Loucy (cell line): ENCODE data around the gene FOSB.

Experiments used
- H2AFZ ChIP-seq: fragments of 200-600 bp; sonication (generic); 2 replicates; pipeline ENCODE4 v1.6.0; 2016; ENCODE audit warnings: antibody characterized with exemption, mild to moderate bottlenecking, low read length, moderate library complexity
- H3F3A ChIP-seq: fragments of 200-600 bp; 2 replicates; pipeline ENCODE4 v1.6.0; 2016; ENCODE audit warnings: antibody characterized with exemption, low read depth, mild to moderate bottlenecking
- H3K27me3 ChIP-seq: fragments of 200-600 bp; sonication (generic); 2 replicates; pipeline ENCODE4 v1.6.1; 2014; ENCODE audit warnings: low read length, mild to moderate bottlenecking; ENCODE audit not compliant: insufficient read depth, poor library complexity, severe bottlenecking
- H3K36me3 ChIP-seq: fragments of 200-600 bp; sonication (generic); 2 replicates; pipeline ENCODE4 v1.6.1; 2016; ENCODE audit warnings: low read length; ENCODE audit not compliant: insufficient read depth
- H3K4me1 ChIP-seq: fragments of 200-600 bp; sonication (generic); 2 replicates; pipeline ENCODE4 v1.5.1; 2014; ENCODE audit warnings: low read length, mild to moderate bottlenecking; ENCODE audit not compliant: insufficient read depth, poor library complexity, severe bottlenecking
- H3K4me2 ChIP-seq: fragments of 200-600 bp; sonication (generic); 2 replicates; pipeline ENCODE4 v1.6.0; 2014; ENCODE audit warnings: antibody characterized with exemption, low read length, low read depth, mild to moderate bottlenecking; ENCODE audit not compliant: poor library complexity, severe bottlenecking
- H3K4me3 ChIP-seq: fragments of 200-600 bp; sonication (generic); 2 replicates; pipeline ENCODE4 v1.5.1; 2014; ENCODE audit warnings: low read length, mild to moderate bottlenecking, mixed read lengths; ENCODE audit not compliant: poor library complexity, severe bottlenecking
- H3K79me2 ChIP-seq: fragments of 200-600 bp; sonication (generic); 2 replicates; pipeline ENCODE4 v1.6.1; 2014; ENCODE audit warnings: low read length; ENCODE audit not compliant: insufficient read depth
- H3K9ac ChIP-seq: fragments of 200-600 bp; sonication (generic); 2 replicates; pipeline ENCODE4 v1.6.0; 2014; ENCODE audit warnings: mild to moderate bottlenecking, low read depth, low read length, moderate library complexity; ENCODE audit not compliant: poor library complexity, severe bottlenecking
- H3K9me2 ChIP-seq: fragments of 200-600 bp; sonication (generic); replicated peaks from 2 replicates; pipeline ENCODE4 v1.6.1; 2016; ENCODE audit warnings: low read depth, low read length, mixed read lengths
- H3K9me3 ChIP-seq: fragments of 200-600 bp; sonication (generic); 2 replicates; pipeline ENCODE4 v1.6.1; 2014; ENCODE audit warnings: mild to moderate bottlenecking, antibody characterized with exemption, low read length, low read depth; ENCODE audit not compliant: insufficient read depth
- H4K20me1 ChIP-seq: fragments of 200-600 bp; sonication (generic); 2 replicates; pipeline ENCODE4 v1.6.0; 2014; ENCODE audit warnings: antibody characterized with exemption, low read length, mild to moderate bottlenecking; ENCODE audit not compliant: insufficient read depth, poor library complexity, severe bottlenecking
- EZH2phosphoT487 ChIP-seq: fragments of 200-600 bp; IDR thresholded peaks from 2 replicates; pipeline ENCODE4 v1.6.1; 2018; ENCODE audit warnings: antibody characterized with exemption, mild to moderate bottlenecking, moderate library complexity, borderline replicate concordance
- TF ChIP-seq, protein P1 (sequence below): fragments of 200-600 bp; sonication (generic); conservative IDR thresholded peaks from 2 replicates; pipeline ENCODE4 v1.5.1; 2014; ENCODE audit warnings: mild to moderate bottlenecking, antibody characterized with exemption, low read length

Gene FOSB

DNA sequence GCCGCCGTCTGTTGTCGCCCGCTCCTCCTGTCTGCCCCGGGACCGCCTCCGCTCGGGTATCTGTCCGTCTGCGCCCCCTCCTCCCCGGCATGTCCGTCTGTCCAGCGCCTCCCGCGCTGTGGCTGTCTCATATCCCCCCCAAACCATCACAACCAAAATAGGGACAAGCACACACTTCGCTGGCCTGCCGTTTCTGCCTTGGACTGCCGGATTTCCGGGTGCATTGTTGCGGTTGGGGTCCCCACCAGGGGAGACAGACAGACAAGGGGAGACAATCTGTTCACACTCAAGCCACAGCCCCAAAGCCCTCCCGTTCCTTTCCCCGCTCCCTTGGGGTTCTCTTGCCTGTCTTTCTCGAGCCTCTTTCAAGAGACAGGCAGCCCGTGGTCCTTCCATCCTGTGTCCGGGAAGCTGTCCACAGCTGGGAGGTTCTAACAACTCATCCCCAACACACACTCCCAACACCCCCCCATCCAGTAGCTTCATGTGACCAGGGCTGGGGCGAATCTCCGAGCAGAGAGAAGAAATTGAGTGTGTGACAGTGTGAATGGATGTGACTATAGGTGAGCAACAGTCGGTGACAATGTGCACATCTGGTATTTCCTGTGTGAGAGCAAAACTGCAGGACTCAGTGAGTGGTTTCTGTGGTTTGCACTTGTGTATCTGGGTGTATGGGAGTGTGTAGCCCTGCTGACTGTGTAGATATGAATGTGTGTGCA, 16.5 kb upstream of the FOSB start:
- H3K4me2 ChIP-seq, result peak overlapping the region; percentile 98
- no peaks in the 10 kb centered on the region for H3K9me2 ChIP-seq
- H3K36me3 ChIP-seq, result no peaks in the 10 kb centered on the region
- TF ChIP-seq, protein P1, sequence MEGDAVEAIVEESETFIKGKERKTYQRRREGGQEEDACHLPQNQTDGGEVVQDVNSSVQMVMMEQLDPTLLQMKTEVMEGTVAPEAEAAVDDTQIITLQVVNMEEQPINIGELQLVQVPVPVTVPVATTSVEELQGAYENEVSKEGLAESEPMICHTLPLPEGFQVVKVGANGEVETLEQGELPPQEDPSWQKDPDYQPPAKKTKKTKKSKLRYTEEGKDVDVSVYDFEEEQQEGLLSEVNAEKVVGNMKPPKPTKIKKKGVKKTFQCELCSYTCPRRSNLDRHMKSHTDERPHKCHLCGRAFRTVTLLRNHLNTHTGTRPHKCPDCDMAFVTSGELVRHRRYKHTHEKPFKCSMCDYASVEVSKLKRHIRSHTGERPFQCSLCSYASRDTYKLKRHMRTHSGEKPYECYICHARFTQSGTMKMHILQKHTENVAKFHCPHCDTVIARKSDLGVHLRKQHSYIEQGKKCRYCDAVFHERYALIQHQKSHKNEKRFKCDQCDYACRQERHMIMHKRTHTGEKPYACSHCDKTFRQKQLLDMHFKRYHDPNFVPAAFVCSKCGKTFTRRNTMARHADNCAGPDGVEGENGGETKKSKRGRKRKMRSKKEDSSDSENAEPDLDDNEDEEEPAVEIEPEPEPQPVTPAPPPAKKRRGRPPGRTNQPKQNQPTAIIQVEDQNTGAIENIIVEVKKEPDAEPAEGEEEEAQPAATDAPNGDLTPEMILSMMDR, result no peak
- no peak for TF ChIP-seq EZH2phosphoT487
- no peaks in the 10 kb centered on the region for H3K79me2 ChIP-seq
- peaks cover 22% of the 10 kb centered on the region for H3K4me1 ChIP-seq
- H4K20me1 ChIP-seq, result no peaks in the 10 kb centered on the region
- peaks cover 7% of the 10 kb centered on the region; the same call in 1 of the 2 replicates for H3F3A ChIP-seq
- H2AFZ ChIP-seq, result peak overlapping the region; percentile 91
- no peaks in the 10 kb centered on the region for H3K9me3 ChIP-seq
- H3K27me3 ChIP-seq, result no peaks in the 10 kb centered on the region
- H3K9ac ChIP-seq, result peak overlapping the region; percentile 44
- H3K4me3 ChIP-seq, result peak overlapping the region; percentile 78

DNA sequence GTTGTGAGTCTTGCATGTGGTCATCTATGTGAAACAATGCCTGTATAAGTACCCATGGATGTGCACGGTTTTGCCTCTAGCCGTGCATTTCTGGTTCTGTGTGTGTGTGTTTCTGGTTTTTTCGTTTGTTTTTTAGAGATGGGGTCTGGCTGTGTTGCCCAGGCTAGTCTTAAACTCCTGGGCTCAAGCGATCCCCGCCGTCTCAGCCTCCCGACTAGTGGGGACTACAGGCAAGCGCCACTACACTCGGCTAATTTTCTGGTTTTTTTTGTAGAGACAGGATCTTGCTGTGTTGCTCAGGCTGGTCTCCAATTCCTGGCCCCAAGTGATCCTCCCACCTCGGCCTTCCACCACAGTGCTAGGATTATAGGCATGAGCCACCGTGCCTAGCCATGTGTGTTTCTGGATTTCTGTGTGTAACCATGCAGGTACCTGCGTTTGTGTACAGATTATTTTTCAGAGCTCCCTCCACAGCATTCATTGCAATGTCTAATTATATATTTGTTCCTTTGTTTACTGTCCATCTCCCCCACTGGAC, 15.9 kb upstream of the FOSB start:
- H3K9me2 ChIP-seq, result no peaks in the 10 kb centered on the region
- no peaks in the 10 kb centered on the region for H3K79me2 ChIP-seq
- H3K4me1 ChIP-seq, result peaks cover 23% of the 10 kb centered on the region
- H3F3A ChIP-seq, result peaks cover 7% of the 10 kb centered on the region; the same call in 1 of the 2 replicates
- peak overlapping the region; percentile 91; the same call in 1 of the 2 replicates for H2AFZ ChIP-seq
- H4K20me1 ChIP-seq, result no peaks in the 10 kb centered on the region
- peak overlapping the region; percentile 98 for H3K4me2 ChIP-seq
- H3K9me3 ChIP-seq, result no peaks in the 10 kb centered on the region
- TF ChIP-seq, protein P1, result no peak
- no peak for TF ChIP-seq EZH2phosphoT487
- peak overlapping the region; percentile 78 for H3K4me3 ChIP-seq
- no peak overlapping the region for H3K9ac ChIP-seq
- H3K36me3 ChIP-seq, result no peaks in the 10 kb centered on the region
- no peaks in the 10 kb centered on the region for H3K27me3 ChIP-seq

DNA sequence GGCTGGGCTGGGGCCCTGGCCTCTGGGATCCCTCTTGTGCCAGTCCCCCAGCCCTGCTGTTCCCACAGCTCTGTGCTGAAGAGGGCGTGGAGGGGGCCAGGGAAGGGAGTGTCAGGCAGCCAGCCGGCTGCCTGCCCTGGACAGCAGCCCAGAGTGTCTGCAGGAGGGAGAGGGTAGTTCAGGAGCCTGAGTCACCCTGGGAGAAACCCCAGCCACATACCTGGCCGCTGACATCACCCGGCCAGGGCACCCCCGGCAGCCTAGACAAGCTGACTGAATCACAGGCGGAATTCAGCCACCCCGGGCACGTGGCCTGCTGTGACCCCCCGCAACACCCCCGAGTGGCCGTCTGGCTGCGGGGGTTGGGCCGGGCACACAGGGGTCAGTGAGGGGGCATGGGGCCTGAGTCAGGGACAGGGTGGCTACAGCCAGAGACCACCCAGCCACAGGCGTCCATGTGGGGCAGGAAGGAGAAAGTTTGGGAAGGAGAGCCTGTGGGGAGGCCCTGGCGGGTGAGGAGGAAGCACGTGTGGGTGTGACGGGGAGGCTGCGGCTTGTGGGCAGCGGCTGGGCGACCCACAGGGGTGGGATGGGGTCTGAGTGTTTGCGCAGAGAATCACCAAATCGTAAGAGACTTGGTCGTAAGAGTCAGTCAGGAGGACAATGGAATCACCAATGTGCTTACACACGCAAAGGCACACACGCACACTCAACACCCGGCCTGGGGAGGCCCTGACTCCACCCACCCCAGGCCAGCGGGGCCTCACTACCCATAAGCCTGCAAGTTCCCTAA, 11.9 kb upstream of the FOSB start:
- Histone ChIP-seq H2AFZ (peak overlapping the region; percentile 60; the same call in 1 of the 2 replicates), H3K36me3 (no peaks in the 10 kb centered on the region), H3K4me2 (peak overlapping the region; percentile 22), H3F3A (peaks cover 7% of the 10 kb centered on the region; the same call in 1 of the 2 replicates), H3K4me1 (peaks cover 16% of the 10 kb centered on the region), H4K20me1 (no peaks in the 10 kb centered on the region), H3K9me2 (no peaks in the 10 kb centered on the region), H3K9me3 (no peaks in the 10 kb centered on the region), H3K4me3 (peak overlapping the region; percentile 59), H3K79me2 (no peaks in the 10 kb centered on the region), H3K27me3 (no peaks in the 10 kb centered on the region), H3K9ac (no peak overlapping the region)
- TF ChIP-seq, protein P1, result no peak
- no peak for TF ChIP-seq EZH2phosphoT487
